Stomach (tissue), 4 donors: ENCODE measurements around the gene CDKL4.

Experiments used
- CTCF ChIP-seq, 7 experiments: fragments of 450-650 bp in 4 of 7; fragments of 200-600 bp in 3 of 7; sonication (generic) in 3 of 7; IDR thresholded peaks; one replicate each; pipeline ENCODE4 v1.5.1; 2016 to 2019; ENCODE audit warnings: antibody characterized with exemption in 7 of 7, control low read depth in 2 of 7, mild to moderate bottlenecking in 1 of 7
- EP300 ChIP-seq: sonication (generic); formaldehyde crosslinking; IDR thresholded peaks from one replicate; pipeline ENCODE4 v1.6.1; 2017; ENCODE audit warnings: antibody characterized with exemption
- POLR2A ChIP-seq, 4 donors: fragments of 450-650 bp; IDR thresholded peaks; one replicate each; pipeline ENCODE4 v1.6.1; 2016; ENCODE audit warnings: antibody characterized with exemption in 4 of 4, control low read depth in 2 of 4, mild to moderate bottlenecking in 1 of 4, moderate library complexity in 1 of 4
- POLR2AphosphoS5 ChIP-seq, 3 donors: sonication (generic); formaldehyde crosslinking; IDR thresholded peaks; one replicate each; pipeline ENCODE4 v1.6.1; 2016; ENCODE audit warnings: antibody characterized with exemption in 3 of 3

DNA sequence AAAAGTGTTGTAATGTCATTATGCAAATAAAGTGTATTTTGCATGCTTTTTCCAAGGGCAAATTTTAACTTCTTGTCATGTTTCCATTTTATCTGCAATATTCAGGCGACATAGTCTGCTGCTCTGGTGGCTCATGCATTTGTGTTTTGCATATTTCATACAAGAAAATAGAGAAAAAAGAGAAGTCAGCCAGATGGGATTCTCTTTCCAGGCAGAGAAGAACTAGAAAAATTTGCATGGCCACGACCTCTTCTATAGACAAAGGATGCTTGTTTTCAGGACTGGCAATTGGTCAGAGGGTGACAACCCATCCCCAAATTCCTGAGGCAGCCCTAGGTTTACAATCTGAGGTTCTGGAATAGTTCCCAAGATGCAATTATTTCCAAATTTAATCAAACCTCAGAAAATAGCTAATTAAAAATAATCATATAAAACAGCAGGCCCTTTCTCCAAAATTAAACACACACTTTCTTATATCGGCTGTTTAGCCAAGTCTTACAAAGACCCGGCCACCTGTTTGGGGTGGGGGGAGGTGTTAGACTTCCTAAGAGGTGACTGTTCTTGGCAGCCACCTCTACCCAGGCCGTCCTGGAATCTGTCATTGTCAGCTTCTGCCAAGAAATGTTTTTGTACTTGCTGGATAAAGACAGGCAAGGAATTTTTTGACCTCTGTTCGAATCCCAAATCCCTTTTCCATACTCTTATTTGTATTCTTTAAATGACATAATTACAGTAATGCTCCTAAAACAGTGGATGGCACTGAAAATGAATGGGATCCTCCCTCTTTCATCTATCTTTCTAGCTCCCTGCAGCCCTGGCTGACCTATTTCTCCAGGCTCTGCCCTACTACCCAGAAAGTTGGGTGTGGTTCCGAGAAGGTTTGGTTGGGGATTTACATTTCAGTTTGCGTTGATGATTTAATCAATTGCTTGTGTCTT, 102.2 kb downstream of the CDKL4 start:
- no peak for TF ChIP-seq CTCF (IDR thresholded peaks at IDR 0.05)
- TF ChIP-seq POLR2A (IDR thresholded peaks at IDR 0.05) = no peak
- TF ChIP-seq EP300 = no peak
- no peak for TF ChIP-seq POLR2AphosphoS5 (IDR thresholded peaks at IDR 0.05)
